ENCODE results near the gene CHCHD3.
A peak's percentile ranks its signal among the peaks of the same experiment; 100 is the strongest.

CHCHD3 gene

DNA sequence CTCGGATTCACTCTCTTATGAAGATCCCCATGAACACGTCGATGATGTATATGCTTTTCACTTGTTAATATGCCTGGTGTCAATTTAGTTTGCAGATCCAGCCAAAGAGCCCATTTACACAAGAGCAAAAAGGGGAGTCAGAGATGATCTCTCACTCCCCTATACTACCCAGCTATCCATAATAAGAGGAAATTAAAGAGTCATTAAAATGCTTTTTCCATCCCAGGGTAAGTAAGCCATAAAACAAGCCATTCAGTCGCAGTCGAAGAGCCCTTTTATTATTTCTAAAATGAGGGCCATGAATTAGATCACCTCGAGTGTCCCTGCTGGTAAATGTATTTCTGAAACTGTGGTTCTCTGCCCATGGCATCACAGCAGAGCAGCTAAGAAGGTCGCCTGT lies 41.2 kb downstream of the CHCHD3 start:
- no peak for DNase-seq

DNA sequence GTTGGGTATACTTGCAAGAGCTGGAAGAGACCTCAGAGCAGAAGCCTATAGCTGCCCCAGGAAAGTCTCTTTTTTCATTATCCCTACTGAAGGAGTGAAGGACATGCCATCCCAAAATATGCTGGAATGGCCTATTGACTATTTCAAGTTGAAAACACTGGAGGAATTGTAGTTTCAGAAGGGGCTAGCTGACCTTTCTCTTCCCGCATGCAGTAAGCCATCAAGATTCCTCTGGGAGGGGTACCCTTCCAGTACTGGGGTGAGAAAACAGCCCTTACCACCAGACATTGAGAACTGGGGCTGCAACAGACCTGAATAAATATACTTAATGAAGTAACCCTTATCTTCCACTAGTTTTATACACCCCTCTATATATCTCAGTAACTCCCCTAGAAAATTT lies 41.7 kb downstream of the CHCHD3 start:
- no peak for DNase-seq

DNA sequence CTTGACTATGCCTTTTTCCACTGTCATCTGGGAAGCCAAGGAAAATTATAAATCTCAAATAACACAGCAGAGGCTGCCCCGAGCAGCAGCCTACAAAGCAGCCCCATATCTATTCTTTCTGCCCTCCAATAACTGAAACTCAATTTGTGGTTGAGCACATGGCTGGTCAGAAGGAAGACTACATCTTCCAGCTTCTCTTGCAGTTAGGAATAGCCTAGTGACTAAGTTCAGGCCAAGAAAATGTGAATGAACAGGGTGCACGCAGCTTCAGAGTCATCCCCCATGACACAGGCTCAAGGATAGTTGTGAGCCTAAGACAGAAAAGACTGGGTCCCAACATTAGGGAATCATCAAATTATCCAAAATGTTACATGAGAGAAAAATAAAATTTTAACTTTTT lies 42.3 kb downstream of the CHCHD3 start:
- DNase-seq = no peak

DNA sequence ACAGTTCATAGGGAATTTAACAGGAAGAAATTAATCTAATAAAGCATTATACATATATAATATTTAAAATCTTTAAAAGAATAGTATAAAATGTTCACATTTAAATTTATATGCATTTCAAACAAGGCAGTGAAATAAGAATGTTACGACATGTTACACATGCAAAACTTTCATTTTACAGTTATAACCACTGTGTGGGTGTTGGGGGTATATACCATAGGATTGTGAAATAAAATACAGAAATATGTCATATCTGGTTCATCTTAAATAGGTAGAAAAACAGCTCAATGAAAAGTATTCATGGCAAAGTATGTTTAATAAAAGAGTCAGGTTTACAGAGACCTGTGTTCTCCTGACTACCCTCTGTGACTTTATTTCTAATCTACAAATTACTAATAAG lies 45.6 kb downstream of the CHCHD3 start:
- DNase-seq = no peak

DNA sequence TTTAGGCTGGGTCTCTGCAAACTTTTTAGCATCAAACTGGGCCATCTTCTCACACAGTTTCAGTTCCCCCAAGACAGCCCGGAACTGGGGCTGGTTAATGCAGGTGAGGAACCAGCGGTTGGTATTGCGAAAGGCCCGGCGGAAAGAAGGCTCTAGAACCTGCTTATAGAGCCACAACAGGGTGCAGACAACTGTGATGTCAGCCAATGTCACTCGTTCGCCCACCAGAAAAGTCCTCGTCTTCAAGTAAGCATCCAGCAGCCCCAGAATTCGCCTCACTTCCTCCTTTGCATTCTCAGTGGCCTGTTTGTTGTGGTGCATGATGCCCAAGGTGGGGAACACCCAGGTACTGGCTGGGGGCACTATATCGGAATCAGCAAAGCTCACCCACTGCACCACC lies 46.6 kb downstream of the CHCHD3 start:
- peak in 1 of 2 donors; percentile 41 for DNase-seq

DNA sequence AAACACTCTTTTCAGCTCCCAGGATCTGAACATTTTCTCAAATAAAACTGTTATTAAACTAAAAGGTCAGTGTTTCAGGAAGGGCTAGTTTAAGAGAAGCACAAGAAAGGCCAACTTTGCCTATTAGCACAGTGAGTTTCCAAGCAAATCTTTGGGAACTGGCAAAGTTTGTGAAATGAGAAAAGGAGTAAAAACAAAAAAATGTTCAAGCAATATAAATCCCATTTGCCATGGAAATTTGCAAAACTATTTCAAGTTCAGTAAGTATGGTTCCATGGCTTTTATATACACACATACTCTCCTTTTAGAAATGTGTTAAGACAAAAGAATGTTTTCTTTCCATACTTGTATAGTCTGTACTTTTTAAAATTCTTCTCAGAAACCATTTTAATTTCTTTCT lies 51.5 kb downstream of the CHCHD3 start:
- DNase-seq = no peak

DNA sequence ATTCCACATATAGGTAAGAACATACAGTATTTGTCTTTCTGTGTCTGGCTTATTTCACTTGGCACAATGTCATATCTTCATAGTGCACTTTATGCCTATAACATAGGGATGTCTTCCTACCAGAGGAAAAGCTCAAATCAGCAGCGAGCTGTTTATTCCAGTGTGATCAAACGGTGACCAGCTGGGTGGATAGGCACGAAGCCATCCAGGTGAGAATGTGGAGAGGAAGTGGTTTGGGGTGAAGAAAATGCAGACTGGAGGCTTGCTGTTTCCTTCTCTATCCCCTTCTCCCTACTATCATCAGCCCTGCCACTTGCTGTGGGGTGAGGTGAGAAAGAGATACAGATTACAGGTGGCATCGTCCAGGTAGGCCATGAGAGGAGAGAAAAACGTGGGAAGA lies 52.4 kb downstream of the CHCHD3 start:
- no peak for DNase-seq

DNA sequence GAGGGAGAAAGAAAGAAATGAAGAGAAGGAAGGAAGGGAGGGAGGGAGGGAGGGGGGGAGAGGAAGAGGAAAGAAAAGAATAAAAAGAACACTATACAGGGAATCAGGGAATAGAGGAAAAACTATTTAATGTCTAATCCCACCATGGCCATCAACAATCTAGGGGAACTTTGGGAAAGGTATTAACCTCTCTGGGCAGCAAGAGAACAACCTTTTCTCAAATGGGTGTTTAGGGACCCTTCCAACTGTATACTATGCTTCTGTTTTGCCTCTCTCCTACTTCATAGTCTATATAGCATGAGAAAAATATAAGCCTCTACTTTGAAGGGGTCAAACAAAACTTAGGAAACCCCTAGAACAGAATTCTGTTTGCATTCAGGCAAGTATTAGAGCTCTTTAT lies 54.5 kb downstream of the CHCHD3 start:
- no peak for DNase-seq

DNA sequence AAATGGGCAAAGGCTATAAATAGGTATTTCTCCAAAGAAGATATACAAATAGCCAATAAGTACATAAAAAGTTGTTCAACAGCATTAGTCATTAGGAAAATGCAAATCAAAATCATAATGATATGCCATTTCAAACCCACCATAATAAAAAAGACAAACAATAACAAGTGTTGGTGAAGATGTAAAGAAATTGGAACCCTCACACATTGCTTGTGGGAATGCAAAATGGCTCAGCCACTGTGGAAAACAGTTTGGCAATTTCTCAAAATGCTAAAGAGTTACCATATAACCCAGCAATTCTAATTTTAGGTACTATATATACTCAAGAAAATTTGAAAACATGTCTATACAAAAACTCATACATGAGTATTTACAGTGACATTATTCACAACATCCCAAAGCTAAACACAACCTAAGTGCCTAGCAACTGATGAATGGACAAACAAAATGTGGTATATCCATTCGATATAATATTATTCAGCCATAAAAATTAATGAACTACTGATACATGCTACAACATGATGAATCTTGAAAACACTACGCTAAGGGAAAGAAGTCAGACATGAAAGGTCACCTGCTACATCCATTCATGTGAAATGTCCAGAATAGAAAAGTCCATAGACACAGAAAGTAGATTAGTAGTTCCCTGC lies 55.6 kb downstream of the CHCHD3 start:
- DNase-seq = no peak

DNA sequence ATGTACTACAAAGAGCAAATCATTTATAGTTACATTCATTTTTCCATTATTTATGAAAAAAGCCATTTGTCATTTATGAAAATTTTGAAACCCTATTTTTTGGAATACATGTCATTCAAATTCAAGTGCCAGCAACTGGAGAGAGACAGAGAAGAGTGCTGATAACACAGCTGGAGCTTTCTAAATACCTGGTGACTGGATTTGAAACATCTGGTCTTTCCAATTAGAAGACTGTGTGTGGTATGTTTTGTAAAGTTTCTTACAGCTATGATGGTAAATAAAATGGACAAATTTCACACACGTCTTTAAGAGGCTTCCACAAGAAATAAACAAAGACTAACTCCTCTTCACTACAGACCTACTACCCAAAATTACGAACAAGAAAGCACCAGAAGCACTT lies 56.8 kb downstream of the CHCHD3 start:
- no peak for DNase-seq

DNA sequence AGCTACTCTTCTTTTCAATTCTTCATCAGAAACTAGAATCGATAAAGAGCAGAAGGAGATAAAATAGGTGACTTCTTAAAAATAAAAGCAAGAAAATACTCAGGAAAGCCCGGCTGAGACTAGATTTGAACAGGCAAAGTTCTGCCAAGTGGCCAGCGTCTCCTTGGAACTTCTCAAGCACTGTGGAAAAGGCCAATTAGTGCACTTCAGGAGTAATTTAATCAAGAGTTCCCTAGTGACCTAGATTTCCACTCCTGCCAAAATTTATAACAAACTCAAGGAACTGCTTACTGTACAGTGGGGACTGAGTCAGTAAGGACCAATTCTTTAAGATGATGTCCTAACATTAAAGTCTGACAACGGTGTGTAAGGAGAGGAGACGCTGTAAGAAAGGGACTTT lies 57.3 kb downstream of the CHCHD3 start:
- no peak for DNase-seq

DNA sequence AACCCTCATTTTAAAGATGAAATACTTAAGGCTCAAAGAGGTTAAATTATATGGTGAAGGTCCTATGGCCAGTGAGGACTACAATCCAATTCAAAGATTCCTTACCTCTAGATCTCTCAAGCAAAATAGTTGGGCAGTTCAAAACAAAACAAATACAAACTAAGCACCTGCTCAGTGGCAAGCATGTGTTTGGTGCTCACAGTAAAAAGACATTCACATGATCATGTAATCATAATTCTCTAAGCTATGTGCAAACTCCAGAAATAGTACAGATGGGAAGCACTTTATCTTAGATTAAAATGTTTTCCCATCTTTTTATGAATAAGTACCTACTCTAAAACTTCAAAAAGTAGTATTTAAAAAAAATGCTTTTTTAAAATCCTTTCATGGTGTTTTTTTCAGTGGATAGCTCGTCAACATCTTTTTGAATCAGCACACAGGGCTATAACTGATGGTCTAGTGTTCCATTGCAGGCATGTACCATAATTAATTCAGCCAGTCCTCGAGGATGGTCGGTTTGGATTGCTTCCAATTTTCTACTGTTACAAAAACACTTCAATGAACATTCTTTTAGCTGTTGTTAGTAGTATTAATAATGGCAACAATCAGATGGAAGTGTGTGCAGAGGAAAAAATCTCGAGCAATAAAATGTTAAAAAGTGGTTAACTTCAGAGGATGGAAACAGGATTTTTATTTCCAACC lies 58.4 kb downstream of the CHCHD3 start:
- no peak for DNase-seq

DNA sequence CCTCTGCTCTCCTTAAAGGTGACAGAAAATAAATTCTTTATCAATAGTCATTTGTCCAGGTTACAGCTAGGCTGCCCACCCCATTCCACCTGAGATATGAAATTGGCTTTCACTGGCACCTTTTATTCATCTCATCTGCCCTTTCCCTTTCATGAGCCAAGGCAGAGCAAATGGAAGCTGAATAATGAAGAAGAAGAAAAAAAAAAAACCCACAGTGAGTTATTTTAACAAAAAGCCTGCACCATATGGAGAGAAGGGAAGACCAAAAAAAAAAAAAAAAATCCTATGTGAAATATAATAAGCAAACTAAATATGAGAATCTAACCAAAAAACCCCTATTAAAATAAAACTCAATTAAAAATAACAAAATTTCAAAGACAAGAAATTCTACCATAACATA lies 59.2 kb downstream of the CHCHD3 start:
- DNase-seq = no peak

DNA sequence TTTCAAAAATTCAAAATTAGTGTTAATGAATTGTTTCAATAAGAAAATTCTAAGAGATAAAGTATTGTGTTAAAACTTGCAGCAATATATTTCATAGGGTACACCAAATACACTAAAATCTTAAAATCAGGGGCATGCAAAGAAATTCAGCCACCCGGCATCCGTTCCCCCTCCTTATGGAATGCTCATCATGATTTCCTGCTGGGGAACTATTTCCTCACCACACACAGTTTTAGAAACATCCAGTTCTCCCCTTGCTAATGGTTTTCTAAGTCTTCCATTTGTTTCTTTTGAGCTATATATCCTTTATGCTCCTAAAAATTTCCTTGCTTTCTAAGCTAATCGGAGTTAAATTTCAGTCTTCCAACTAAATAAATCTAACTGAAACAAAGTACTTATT lies 60.7 kb downstream of the CHCHD3 start:
- no peak for DNase-seq

DNA sequence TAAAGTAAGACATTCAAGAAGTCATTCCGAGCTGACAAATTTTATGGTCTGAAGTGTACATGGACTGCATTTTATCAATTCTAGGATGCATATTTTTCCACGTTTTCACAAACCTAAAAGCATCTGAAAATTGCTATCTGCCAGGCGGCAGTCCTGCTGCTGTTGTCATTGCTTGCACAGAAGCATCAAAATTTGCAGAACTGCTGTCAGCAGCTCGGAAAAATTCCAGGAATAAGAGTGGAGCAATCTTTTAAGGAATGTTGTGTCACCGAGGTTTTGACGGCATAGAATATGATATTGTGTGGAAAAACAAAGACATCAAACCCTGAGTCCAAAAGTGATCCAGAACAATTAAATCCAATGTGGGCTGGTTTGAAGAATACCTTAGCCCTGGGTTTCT lies 61.4 kb downstream of the CHCHD3 start:
- DNase-seq = no peak

DNA sequence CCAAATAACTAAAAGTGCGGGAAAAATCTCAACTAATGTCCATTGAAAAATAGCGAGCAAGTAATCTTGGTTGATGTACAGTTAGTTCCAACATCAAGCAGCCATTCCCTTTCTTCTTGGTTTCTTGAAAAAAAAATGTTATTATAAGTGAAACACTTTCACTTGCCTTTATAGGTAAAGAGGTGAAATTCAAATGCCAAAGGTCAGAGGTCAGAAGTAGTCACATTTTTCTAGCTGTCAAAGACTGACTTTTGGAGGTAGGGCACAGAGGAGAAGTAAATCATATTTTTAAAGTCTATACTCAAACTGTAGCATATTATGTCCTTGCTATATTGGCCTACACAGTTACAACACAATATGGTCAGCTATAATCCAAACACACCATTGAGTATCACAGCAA lies 62.3 kb downstream of the CHCHD3 start:
- DNase-seq = no peak

DNA sequence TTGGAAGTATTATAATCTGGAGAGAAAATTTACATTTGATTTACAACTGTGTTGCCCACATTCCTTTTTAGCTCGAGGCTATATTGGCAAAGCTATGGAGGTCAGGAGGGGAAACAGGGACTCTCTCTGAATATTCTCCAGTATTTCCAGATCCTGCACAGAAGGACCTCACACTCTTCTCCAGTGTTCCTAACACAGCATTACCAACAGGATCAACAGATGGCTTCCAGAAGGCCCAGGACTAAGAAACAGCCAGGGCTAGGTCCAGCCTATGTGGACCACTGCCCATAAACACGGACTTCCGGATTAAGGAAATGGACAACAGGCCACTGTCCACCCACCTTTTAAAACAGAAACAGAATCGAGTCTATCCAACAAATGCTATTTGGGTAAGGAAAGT lies 65.3 kb downstream of the CHCHD3 start:
- no peak for DNase-seq

DNA sequence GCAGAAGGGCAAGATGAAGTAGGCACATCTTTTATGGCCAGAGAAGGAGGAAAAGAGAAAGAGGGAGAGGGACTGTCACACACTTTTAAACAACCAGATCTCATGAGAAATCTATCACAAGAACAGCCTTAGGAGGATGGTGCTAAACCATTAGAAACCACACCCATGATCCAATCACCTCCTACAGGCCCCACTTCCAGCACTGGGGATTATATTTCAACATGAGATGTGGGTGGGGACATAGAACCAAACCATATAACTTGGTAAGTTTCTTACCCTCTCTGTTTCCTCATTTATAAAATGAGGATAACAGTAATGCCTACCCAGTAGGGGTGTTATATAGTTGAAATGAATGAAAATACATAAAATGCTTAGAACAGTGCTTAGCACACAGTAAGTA lies 66.0 kb downstream of the CHCHD3 start:
- no peak for DNase-seq

DNA sequence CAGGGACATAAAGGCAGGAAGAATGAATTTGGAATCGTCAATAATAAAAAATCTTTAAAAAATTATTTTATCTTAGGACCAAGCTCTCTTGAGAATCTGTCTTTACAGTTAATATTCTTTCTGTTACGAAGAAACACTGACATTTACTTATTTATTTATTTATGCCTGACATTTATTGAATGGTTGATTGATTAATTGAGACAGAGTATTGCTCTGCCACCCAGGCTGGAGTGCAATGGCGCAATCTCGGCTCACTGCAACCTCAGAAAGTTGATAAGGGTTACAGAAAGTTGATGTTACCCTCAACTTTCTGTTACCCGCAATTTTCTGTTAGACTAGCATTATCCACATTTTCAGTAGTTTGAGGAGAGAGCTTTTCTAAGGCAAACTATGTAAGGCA lies 70.1 kb downstream of the CHCHD3 start:
- no peak for DNase-seq

DNA sequence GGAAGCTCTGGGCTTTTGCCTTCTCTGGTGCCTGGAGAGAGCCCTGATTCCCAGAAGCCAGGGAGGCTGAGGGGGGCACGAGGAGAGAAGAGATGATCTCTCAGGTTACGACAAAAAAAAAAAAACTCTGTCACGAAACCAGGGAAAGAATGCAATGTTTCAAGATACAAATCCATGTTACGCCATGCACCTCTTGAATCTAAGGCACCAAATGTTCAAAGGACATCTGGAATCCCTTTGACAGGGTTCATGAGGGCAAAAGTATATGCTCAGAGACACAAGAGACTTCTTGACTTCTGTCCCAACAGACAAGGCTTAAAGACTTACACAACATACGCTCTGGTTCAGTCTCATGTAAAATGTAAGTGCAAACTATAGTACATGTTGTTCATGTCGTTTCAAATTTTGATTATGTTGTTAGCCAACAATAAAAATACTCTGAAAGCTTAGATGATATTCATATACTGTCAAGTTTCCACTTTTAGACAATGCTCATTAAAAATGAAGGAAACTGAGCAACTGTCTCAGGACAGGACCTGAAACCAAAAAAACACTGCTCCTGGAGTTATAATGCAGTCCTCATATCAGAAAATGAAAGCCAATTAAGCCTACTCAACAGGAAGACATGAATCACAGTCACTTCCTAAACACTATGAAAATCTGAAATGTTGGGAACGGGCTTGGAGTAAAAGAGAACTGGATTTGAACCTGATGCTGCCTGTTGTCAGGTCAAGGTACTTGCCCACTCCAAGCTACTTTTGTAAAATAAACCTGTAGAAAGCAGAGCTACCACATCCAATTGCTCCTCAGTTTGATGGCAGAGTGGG lies 72.3 kb downstream of the CHCHD3 start:
- DNase-seq = no peak

DNA sequence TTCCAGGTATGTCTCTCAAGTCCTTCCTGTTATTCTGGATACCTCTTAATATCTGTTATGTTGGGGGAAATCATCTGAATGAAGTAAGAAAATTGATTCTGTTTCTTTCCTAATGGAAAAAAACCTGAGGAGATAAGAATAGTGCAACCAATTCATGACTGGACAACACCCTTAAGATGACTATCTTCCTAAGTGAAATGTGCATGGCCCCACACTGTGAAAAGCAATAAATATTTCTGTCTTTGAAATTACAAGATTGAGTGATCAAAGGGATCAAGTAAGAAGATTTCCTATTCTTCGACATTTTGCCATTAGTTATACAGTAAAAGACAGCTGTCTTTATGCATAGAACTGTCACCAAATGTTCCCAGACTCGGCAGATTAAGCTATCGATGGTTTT lies 73.9 kb downstream of the CHCHD3 start:
- DNase-seq = no peak

DNA sequence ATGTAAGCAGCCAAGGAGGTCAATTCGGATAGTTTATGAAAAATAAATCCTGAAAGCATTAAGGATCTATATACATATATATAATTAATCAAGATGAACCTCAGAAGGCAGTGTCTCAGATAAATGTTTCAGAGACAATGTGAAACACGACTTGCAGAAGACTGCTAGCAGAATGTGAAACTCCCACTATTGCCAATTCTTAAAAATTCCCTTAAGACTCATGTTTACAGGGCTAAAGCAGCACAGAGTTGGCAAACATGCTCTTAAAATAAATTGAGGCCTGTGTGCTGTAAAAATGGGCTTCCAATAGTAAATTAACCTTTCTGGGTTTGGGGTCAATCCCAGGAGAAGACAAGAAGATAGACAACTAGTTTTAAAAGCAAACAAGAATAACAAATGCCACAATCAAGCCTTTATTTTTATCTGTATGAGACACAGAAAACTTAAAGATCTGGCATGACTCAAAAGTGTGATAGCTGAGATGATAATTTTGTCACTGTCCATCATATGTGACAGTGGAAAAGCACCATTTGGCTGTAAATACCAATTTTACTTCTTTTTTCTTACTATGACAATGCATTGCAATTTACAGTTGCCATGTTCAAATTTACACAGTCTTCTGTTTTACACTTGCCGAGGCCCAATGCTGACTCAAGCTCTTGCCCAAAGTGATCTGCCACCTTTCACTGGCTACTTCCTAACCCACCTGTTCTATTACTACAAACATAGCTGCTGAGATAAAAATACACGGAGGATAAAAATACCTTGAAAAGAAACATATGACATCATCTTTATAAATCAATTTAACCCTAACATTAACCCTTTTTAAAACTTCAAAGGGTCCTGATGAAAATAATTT lies 78.6 kb downstream of the CHCHD3 start:
- no peak for DNase-seq

DNA sequence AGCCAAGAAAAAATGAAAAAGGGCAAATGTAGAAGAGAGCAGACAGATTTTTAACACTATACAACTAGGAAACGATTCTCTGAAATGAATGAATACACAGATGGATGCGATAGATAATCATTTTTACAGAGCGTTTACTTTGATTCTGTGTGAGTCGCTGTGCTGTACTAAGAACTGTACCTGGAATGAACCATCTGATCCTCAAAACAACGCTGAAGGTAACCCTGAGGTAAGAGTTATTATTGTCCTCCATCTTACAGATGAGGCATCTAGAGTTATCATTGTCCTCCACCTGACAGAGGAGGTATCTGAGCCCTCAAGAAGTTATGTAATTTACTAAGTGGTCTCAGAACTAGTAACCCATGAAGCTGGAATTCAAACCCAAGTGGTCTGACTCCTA lies 80.2 kb downstream of the CHCHD3 start:
- DNase-seq = no peak

Measured in CD4-positive, alpha-beta T cell treated with Interferon alpha-2 for 1 hour (primary cell).